Measurements from ENCODE around the gene CALN1. TPM values are rescaled to one million over a fixed set of nuclear protein-coding genes. Genes with fewer than 3 reads are reported as not detected.

Gene CALN1
- total and polyA plus RNA-seq, 11 donors: not detected

- ATAC-seq (no peak), DNase-seq (no peak)
- Histone ChIP-seq H3K27me3 (no peaks in the 10 kb centered on the region), H3K4me1 (no peaks in the 10 kb centered on the region), H3K4me3 (no peak overlapping the region), H3K9me3 (peaks cover 0 to 29% (median 14%) of the 10 kb centered on the region in 12 donors), H3K27ac (no peak overlapping the region), H3K36me3 (no peaks in the 10 kb centered on the region)
- intact Hi-C loops (cut with DNase I): no loop called here
- WGBS, 4 donors: 92 to 96% (median 96%) methylated on average over 7 to 8 of the region's 8 CpGs
- TF ChIP-seq POLR2A (IDR thresholded peaks at IDR 0.05): no peak
- no peak for TF ChIP-seq CTCF (IDR thresholded peaks at IDR 0.05)
Observed at GRCh38 chr7:72109566-72109965, 302.6 kb downstream of the CALN1 start.

- no peak overlapping the region for H3K4me3 ChIP-seq
- intact Hi-C loops (cut with DNase I): no loop called here
- DNase-seq (no peak), ATAC-seq (no peak)
- H3K9me3 ChIP-seq: peaks cover 0 to 29% (median 14%) of the 10 kb centered on the region in 12 donors
- TF ChIP-seq CTCF (IDR thresholded peaks at IDR 0.05): no peak
- no peak overlapping the region for H3K27ac ChIP-seq
- no peaks in the 10 kb centered on the region for H3K4me1 ChIP-seq
- no peaks in the 10 kb centered on the region for H3K36me3 ChIP-seq
- H3K27me3 ChIP-seq: no peaks in the 10 kb centered on the region
- WGBS, 4 donors: 70 to 83% (median 75%) methylated on average over 1 of the region's 1 CpG
Observed at GRCh38 chr7:72106405-72106804, 305.7 kb downstream of the CALN1 start.

GRCh38 chr7:72101444-72101843, 310.7 kb downstream of the CALN1 start:
- TF ChIP-seq CTCF (IDR thresholded peaks at IDR 0.05): no peak
- no peak for TF ChIP-seq POLR2A (IDR thresholded peaks at IDR 0.05)
- 60 to 71% (median 67%) methylated on average over 6 of the region's 6 CpGs for WGBS, 4 donors
- Histone ChIP-seq H3K27ac (no peak overlapping the region), H3K27me3 (no peaks in the 10 kb centered on the region), H3K4me1 (no peaks in the 10 kb centered on the region), H3K36me3 (no peaks in the 10 kb centered on the region), H3K9me3 (peaks cover 0 to 5% (median 0%) of the 10 kb centered on the region in 12 donors), H3K4me3 (no peak overlapping the region)
- DNase-seq (no peak), ATAC-seq (no peak)
- intact Hi-C loops (cut with DNase I): no loop called here

GRCh38 chr7:72099784-72100183, 312.4 kb downstream of the CALN1 start:
- Histone ChIP-seq H3K4me1 (no peaks in the 10 kb centered on the region), H3K27ac (no peak overlapping the region), H3K4me3 (no peak overlapping the region), H3K27me3 (no peaks in the 10 kb centered on the region), H3K9me3 (no peaks in the 10 kb centered on the region), H3K36me3 (no peaks in the 10 kb centered on the region)
- no peak for TF ChIP-seq POLR2A (IDR thresholded peaks at IDR 0.05)
- no peak for TF ChIP-seq CTCF (IDR thresholded peaks at IDR 0.05)
- ATAC-seq: no peak
- DNase-seq: no peak
- WGBS, 4 donors: 56 to 73% (median 66%) methylated on average over 6 of the region's 6 CpGs
- intact Hi-C loops (cut with DNase I): no loop called here

Measured in heart left ventricle (tissue), 16 donors.